ENCODE results near the gene EEPD1.
"Not testable (repeated sequence)": the region's sequence is repeated elsewhere in the genome, so short reads cannot be mapped to it uniquely, and the experiment has no call there.

The EEPD1 gene

DNA sequence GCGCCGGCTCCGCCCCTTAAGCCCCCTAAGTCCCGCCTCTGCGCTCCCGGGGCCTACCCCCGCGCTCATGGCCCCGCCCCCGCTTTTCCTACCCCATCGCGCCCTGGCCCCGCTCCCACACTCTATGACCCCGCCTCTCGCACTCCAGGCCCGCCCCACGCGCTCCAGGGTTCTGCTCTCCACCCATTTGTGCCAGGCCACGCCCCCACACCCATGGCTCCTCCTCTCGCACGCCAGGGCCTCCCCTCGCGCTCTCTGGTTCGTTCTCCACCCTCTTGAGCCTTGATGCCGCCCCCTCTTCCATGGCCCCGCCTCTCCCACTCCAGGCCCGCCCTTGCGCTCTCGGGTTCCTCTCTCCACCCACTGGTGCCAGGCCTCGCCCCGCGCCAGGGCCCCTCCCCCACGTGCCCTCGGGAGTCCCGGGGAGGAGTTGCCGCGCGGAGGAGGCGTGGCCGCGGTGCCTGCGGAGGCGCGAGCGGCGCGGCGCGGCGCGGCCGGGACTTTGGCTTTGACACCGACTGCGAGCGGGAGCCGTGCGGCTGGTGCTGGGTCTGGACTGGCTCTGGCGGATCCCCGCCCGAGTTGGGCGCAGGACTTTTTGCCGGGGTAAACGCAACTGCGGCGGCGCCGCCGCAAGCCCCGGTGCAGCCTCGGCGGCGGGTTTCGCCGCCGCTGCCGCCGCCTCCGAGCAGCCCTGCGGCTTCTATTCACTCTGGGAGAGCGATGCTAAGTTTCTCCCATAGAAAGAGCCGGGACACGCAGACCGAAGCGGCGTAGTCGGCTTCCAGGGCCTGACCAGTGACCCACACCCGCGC is at the start of gene EEPD1:
Gene EEPD1, plus strand, starts transcription at position 499 of the 815 bp plus-strand sequence. CDS start 1,071 bp downstream, outside the sequence.
- DNase-seq: peak; percentile 99

DNA sequence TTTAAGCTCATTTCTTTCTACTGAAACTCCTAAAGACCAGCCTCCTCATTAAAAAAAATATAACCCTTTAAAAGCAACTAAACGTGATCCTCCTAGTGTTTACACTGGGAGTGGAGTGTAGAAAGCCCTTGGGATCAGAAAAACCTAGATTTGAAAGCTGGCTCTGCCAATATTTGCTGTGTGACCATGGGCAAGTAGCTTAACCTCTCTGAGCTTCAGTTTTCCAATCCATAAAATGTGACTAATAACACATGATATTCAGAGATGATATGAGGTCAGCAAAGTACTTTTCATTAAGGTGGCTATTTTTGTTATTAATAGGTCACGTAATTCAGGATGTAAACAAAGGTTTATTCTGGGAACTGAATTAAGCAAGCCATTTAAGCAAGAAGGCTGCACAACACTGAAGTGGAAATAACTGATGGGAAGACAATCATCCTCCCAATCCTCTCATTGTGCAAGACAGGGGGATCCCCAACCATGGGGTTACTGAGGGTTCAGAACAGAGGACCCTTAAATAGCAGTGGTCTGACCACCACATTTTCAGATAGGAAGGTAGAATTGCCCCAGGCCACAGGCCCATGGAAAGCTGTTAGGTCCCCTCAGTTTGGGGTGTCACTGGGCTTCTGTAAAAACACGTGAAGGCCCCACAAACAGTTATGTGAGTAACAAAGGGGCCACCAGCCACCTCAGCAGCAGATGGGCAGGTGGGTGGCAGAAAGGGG is 49.1 kb upstream of the EEPD1 start:
- no peak for DNase-seq

- DNase-seq: not testable (repeated sequence)
Observed at GRCh38 chr7:36106972-36107908, 45.8 kb upstream of the EEPD1 start.

DNA sequence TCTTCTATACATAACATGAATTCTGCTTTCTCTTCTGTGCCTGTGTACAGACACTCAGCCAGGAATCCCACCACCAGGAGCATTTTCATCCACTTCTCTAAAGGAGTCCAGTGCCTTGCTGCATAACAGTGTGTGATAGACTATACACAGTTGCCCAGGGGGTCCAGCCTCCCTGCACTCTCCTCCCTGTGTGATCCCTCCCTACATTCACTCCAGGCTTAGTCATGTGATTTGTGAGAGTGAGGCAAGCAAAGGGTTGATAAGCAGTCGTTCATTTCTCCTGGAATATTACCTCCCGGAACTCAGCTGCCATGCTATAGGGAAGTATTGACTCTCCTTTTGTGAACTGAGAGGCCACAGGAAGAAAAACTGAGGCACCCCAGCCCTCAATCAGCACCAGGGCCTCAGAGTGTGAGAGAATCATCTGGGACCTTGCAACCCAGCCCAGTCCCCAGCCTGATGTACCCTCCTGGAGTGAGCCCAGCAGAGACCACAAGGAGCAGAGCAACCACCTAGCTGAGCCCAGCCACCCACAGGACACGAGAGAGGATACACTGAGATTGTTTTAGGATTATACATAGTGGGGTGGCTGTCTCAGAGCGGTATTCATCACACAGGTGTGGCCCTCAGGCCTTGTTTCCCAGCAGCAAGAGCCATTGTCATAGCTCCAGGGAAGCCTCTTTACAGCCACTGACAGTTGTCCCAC is 45.0 kb upstream of the EEPD1 start:
- no peak for DNase-seq

GRCh38 chr7:36109013-36109627 is 43.9 kb upstream of the EEPD1 start:
- no peak for DNase-seq

GRCh38 chr7:36110584-36110983 is 42.5 kb upstream of the EEPD1 start:
- no peak for DNase-seq

DNA sequence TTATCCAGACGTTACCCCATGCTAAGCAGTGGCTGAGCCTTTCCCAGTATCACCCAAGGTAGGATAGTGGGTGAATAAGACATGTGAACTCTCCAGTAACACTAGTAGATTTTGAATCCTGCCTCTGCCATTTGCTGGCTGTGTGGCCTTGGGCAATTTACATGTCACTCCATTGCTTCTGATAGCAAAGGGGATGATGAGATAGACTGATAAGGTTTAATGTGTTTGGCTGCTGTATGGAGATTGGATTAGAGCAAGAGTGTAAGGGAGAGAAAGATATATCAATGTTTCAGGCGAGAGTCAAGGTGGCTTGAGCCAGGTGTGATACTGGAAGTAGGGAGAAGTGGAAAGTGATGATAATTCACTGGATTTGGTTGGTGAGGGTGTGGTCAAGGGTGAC is 40.1 kb upstream of the EEPD1 start:
- DNase-seq: no peak

DNA sequence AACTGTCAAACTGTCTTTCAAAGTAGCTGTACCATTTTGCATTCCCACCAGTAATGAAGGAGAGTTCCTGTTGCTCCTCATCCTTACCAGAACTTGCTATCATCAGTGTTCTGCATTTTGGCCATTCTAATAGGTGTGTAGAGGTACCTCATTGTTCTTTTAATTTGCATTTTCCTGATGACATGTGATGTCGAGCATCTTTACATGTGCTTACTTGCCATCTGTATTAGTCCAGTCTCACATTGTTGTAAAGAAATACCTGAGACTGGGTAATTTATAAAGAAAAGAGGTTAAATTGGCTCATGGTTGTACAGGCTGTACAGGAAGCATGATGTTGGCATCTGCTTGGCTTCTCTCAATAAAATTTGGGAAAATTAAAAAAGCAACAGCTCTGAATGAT is 38.7 kb upstream of the EEPD1 start:
- no peak for DNase-seq

- DNase-seq: no peak
Observed at GRCh38 chr7:36115448-36116321, 37.4 kb upstream of the EEPD1 start.

GRCh38 chr7:36116347-36117202 is 36.5 kb upstream of the EEPD1 start:
- no peak for DNase-seq

DNA sequence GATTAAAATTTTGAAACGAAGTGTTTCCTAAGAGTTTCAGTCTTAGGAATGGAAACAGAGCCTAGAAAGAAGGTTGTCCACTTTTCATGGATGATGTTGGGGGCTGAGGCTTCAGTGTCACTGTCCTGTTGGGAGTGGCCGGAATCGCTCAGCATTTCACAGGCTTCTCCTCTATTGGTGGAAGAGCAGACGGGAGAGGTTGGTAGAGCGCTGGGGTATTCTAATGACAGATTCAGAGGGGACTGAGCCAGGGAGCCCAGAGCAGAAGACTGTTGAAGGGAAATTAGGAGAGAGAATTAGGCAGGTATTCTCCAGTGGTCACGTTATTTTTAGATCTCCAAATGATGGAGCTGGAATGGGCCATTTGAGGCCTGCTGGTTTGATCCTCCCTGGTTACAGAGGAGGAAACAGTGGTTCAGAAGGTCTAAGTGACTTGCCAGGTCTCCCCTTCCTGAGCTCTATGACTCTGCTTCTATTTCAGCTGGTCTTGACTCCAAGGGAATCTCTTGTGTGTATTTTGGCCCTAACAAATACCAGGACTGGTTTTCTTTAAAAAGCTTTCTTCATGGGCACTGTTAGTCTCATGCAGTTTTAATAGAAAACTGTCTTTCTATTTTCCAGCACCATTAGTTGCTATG is 35.7 kb upstream of the EEPD1 start:
- no peak for DNase-seq

GRCh38 chr7:36118344-36118743 is 34.7 kb upstream of the EEPD1 start:
- no peak for DNase-seq

DNA sequence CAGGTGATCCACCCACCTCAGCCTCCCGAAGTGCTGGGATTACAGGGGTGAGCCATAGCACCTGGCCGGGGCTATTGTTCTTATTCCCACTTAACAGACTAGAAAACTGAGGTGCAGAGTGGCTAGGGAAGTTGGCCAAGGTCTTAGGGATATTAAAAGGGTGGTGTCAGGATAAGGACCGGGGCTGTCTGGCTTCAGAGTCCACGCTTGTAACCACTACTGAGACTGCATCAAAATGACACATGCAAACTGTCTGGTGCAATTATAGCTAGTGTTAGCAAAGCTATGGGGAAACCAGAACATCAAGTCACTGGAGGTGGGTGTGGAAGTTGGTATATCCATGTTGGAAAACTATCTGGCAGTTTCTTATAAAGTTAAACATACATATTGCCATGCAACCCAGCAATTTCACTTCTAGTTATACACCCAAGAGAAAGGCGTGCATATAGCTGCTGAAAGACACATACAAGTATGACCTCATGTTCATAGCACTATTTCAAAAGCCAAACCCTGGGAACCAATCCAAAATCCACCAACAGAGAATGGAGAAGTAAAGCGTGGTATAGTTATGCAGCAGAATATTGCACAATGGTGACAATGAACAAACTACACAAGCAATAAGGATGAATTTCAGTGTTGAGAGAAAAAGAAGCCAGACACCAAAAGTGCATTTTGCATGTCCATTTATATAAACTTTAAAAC is 33.9 kb upstream of the EEPD1 start:
- DNase-seq: no peak

- not testable (repeated sequence) for DNase-seq
Observed at GRCh38 chr7:36119983-36120646, 32.9 kb upstream of the EEPD1 start.

DNA sequence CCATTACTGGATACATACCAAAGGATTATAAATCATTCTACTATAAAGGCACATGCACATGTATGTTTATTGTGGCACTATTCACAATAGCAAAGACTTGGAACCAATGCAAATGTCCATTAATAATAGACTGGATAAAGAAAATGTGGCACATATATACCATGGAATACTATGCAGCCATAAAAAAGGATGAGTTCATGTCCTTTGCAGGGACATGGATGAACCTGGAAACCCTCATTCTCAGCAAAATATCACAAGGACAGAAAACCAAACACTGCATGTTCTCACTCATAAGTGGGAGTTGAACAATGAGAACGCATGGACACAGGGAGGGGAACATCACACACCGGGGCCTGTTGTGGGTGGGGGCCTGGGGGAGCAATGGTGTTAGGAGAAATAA is 27.4 kb upstream of the EEPD1 start:
- DNase-seq: not testable (repeated sequence)

- DNase-seq: no peak
Observed at GRCh38 chr7:36127075-36127740, 25.8 kb upstream of the EEPD1 start.

DNA sequence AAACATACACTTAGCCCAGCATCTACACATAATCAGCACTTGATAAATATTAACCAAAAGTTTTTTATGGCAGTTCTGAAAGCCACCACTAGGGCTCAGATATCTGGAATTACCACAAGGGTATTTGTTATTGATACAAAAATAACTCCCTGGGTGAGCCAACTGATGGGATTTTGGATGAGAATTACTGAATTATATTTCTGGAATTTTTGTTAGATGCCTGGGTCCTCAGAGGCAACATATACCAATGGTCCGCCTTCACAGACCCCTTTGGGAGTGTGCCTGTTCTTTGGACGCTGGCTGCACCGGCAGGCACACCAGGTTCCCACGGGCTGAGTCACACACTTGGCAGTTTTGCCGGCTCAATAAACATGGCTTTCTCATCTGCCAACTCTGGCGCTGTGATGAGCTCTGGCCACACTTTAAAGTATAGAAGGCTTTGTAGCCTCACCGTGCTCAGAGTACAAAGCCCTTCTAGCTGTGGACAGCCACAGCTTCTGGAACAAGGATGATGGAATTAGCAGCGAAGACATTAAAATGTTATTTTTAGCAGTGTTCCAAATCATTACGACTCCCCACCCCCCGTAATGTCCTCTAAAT is 24.5 kb upstream of the EEPD1 start:
- DNase-seq: peak; percentile 51

Data from midbrain (tissue), 1 donor.